GM21825 (cell line): ENCODE measurements around the gene SNX14.
A peak's percentile ranks its signal among the peaks of the same experiment; 100 is the strongest.

Experiments used
- ATAC-seq: cut with Tn5 transposase; IDR thresholded peaks from one replicate; pipeline ENCODE4 v1.9.1; 2021; ENCODE audit warnings: mild to moderate bottlenecking, moderate library complexity; ENCODE audit not compliant: unreplicated experiment

Gene SNX14

DNA sequence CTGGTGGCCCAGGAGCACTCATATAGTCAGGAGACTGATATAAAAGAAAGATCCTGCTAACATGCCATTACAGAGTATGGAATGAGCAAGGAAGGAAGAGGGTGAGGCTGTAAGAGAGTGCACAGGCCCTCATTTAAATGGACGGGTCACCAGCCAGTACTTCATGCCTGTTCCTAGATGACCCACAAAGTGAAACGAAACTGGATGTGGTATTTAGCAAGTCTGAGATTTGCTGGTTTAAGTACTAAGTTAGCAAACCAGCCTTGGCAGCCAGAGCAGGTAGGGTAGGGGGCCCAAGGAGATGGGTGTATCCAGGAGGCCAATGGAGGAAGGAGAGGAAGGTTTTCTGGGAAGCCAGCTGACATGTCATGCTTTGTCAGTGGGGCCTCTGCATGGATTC is 127.9 kb downstream of the SNX14 start:
- ATAC-seq: no peak

DNA sequence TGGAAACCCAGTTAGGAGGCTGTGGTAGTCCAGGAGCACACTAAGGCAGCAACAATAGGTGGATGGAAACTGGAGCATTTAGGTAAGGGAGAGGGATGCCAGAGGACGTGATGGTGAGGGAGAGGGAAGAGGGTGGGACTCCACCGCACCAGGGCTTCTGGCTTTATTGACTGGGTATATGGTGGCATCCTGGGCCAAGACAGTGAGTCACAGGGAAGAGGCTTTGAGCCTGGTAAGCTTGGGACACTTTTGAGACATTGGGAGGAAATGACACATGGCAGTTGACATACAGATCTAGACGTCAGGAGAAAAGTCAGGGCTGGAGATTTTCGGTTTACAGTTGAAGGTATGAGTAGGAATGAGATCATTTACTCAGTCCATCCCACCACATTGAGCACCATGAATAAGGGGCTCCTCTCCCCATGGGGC is 128.9 kb downstream of the SNX14 start:
- ATAC-seq: no peak

DNA sequence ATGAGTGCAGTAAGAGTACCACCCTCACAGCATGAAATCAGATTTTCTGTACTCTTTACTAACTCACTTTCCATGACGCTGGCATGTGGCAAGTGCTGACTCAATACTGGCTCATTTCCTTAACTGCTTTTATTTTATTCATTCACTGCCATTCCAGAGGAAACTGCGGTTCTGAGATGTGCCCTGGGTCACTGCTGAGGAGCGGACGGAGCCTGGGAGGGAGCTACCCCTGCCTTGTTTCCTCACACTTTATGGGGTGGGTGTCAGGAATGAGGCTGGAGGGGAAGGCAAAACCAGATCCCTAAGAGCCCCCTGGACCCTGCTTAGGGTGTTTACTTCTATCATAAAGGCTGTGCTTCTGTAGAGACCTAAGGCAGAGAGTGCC is 129.4 kb downstream of the SNX14 start:
- no peak for ATAC-seq

DNA sequence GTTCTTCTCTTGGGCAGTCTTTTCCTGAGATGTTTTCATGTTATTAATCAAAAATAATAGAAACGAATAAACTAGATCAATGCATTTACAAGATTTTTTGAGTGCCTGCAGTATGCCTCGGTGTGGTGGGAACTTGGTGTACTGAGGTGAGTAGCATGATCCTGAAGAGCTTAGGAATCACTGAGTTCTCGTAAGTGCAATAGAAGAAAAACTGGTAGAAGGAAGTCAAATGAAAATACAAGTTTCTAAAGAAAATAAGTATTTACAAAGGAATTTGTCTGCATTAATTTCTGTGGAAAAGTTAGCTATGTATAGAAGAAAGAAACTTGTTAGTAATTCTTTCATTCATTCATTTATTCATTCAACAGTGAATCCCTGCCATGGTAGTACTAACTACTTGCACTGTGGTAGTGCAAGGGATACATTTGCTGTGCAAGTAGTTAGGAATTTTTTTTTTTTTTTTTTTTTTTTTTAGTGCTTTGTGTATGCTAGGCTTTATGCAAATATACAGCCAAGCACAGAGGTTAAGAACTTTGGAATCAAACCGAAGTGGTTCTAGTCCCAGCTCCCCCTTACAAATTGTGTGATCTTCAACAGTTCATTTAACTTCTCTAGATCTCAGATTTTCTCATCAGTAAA is 129.9 kb downstream of the SNX14 start:
- ATAC-seq: no peak

DNA sequence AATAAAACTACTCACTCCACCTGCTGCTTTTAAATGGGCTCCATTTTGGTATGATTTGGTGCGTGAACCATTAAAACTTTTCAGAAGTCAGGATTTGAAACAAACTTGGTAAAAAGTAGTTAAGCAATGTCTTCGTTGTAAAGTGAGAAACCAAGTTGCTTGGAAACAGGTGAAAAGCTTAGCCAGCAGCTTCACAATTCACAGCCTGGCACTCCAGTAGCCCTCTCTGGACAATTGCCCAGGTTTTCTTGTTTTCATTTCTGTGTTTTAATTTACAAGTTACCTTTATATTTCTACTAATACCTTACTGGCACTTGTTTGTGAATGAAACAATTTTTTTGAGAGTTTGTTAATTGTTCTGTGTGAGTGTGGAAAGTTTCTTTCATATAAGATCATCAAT is 131.0 kb downstream of the SNX14 start:
- ATAC-seq: no peak

DNA sequence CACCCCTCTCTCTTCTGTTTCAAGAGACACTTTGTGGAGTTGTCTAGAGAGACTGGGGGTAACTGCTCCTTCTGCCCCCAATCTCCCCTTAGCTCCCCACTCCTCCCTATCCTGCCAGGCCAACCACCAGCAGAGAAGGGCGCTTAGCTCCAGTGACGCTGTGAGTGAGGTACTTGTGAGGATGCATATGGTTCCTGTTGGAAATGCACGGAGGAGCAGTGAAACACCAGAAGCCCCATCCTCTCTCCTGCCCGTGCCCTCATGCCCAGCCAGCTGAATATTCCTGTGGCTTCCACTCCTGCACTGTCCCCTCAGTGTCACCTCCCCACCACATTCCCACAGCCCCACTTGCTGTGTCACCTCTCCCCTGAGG is 131.9 kb downstream of the SNX14 start:
- ATAC-seq: peak; percentile 0

DNA sequence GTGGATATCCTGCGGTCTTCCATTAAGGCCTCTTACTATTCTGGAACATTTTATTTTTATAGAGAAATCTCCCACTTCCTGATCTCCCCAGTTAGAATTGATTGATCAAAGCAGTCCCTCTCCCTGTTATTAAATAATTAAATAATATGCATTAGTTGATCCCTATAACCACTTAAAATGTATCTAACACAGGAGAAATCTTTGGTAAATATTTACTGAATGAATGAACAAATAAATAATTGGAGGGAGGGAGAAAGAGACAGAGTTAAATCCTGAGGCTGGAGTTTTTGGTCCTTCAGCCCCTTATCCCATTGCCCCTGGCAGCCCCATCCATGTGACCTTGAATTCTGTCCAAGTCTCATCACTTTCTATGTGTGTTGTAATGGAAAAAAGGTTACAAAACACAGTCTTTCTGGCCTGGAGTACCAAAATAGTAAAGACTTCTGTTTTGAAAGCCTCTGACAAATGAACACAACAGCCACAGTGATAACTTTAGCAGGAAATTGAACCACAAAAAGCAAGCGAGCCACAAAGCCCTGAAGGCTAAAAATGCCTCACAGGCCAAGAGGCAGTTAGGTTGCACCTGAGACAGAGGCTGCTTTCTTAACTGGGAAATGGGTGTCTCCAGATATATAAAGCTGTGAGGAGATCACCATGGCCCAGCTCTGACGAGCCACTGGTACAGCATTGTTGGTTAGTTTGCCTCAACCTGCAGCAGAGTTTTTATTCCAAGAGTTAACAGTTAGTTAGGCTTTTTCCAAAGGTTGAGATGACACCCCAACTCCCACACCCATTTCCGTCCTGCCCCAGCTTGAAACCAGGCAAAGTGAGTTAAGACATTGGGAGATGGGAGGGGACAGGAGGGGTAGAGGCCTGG is 132.5 kb downstream of the SNX14 start:
- peak; percentile 83 for ATAC-seq

DNA sequence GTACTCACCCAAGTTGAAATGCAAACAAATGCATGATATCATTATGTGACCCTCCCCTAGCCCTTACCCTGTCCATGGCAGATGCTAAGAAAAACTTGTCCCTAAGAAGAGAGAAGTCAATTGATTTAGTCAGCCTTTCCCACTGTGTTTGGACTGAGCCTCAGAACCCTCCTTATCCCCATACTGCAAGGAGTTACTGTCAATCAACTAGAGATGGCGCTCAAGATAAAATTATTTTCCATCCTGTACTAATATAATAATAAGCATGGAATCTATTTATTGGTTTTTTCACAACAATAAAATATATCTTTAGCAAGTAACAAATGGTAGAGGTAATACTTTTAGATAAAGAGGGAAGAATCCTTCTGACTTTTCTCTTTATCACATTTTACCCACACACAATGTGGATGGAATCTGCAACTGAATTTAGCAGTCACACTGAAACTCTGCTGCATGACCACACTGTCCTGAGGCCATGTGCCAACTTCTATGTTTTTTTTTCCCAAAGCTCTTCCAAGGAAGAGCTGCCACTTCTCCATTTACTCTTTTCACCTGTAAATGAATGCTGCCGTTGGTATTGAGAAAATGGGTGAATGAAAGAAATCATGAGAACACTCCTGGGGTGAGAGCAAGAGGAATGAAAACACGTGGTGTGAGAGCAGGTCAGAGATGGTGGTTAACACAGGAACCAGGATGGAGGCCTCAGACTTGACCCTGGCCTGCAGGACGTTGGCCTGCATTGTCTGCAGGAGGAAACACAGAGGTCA is 133.3 kb downstream of the SNX14 start:
- ATAC-seq: no peak

DNA sequence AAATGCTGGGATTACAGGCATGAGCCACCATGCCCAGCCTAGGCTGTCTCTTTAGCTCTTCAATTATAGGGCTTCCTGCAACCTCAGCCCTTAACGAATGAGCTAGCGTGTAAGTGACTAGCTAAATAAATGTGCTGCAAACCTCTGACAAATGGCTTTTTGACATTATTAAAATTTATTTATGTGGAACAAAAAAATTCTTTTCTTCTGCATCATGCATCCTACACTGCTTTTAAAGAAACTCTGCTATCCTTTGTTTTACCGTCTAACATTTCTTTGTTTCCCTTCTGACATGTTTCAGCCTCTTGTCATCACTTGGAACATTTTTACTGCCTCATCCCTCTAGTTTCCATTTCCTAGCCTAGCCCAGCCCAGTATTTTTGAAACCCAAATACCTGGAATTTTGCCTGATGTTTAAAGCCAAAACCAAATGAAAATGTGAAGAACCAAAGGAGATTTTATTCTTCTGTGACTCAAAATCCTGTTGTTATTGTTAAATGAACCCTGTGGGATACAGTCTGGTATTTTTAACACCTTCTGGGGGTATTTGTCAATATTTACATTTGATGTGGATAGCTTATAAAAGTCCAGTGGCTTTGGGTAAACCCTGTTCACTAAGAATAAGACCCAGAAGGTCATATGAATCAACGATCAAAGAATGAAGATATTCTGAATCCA is 134.3 kb downstream of the SNX14 start:
- no peak for ATAC-seq

DNA sequence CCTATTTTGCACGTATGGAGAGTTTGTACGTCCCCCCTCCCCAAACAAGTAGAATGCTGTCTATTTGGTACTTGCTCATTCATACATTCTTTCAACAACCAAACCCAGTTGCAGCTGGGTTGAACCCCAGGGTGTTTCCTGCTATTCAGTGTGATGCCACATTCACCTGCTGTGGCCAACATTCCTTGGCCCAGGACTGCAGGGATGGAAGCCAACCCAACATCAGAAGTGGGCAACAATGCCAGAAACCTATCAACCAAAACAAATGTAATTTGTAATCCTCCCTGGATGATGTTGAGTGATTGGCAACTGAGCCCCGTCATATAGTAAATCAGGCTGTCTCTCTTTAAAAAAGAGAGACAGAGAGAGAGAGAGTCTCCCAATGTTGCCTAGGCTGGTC is 134.9 kb downstream of the SNX14 start:
- no peak for ATAC-seq

DNA sequence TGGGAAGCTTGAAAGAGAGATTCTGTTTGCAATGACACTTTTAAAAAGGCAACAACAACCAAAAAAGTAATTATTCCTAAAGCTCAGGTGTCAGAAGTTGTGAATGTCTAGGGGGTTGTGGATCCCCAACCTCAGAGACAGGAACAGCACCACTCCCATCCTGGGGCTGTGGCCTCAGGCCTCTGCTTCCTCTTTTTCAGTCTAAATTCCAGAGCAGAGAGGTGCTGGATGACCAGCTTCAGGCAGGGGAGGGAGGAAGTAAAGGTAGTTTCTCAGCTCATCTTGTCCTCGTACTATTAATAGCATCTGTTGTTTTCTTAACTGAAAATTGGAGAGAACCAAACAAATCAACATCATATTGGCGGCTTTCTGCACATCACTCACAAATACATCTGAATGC is 135.5 kb downstream of the SNX14 start:
- no peak for ATAC-seq

DNA sequence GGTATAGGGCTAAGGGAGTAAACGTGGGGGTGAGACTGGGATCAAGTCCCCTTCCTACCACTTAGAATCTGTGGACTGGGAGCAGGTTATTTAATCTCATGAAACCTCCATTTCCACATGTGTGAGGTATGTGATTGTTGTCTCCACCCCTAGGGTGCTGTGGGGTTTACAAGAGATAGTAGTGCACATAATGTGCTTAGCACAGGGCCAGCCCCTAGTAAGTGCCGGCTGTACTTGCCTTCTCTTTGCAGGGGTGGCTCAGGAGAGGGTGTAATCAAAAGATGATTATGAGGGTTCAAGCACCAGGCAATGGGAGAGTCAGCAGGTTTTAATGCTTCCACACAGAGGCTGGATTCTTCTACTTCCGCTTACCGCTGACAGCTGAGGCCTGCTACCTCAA is 136.9 kb downstream of the SNX14 start:
- no peak for ATAC-seq
